NK-92 treated with Interleukin-12 subunit alpha and Interleukin-12 subunit beta, amount 100 ng/mL, for 24 hours (cell line): Measurements from ENCODE around the gene ATG13.

Source experiments
- DNase-seq: peaks from one replicate; lab custom pipeline; 2025; lab: John Stamatoyannopoulos, UW

ATG13 gene

GRCh38 chr11:46676436-46677158, 59.2 kb downstream of the ATG13 start:
- DNase-seq, result no peak

- DNase-seq, result no peak
Measured at GRCh38 chr11:46677169-46677568, 59.8 kb downstream of the ATG13 start.

- no peak for DNase-seq
Measured at GRCh38 chr11:46677991-46678740, 60.8 kb downstream of the ATG13 start.

GRCh38 chr11:46678741-46679130, 61.4 kb downstream of the ATG13 start:
- DNase-seq, result no peak

- no peak for DNase-seq
Measured at GRCh38 chr11:46679241-46680163, 62.1 kb downstream of the ATG13 start.

- DNase-seq, result no peak
Measured at GRCh38 chr11:46680164-46680760, 62.9 kb downstream of the ATG13 start.

GRCh38 chr11:46680815-46681214, 63.5 kb downstream of the ATG13 start:
- no peak for DNase-seq

- DNase-seq, result no peak
Measured at GRCh38 chr11:46681814-46682213, 64.5 kb downstream of the ATG13 start.

GRCh38 chr11:46682773-46683752, 65.7 kb downstream of the ATG13 start:
- no peak for DNase-seq

GRCh38 chr11:46684367-46684766, 67.0 kb downstream of the ATG13 start:
- DNase-seq, result no peak

- DNase-seq, result no peak
Measured at GRCh38 chr11:46686886-46687795, 69.8 kb downstream of the ATG13 start.

- DNase-seq, result no peak
Measured at GRCh38 chr11:46690702-46691101, 73.3 kb downstream of the ATG13 start.

GRCh38 chr11:46692450-46692849, 75.1 kb downstream of the ATG13 start:
- DNase-seq, result no peak

GRCh38 chr11:46693597-46694012, 76.3 kb downstream of the ATG13 start:
- no peak for DNase-seq

GRCh38 chr11:46694072-46694471, 76.7 kb downstream of the ATG13 start:
- no peak for DNase-seq

- no peak for DNase-seq
Measured at GRCh38 chr11:46694607-46695006, 77.3 kb downstream of the ATG13 start.

GRCh38 chr11:46695345-46696211, 78.2 kb downstream of the ATG13 start:
- DNase-seq, result no peak

- DNase-seq, result no peak
Measured at GRCh38 chr11:46696212-46696558, 78.8 kb downstream of the ATG13 start.

GRCh38 chr11:46697303-46697702, 80.0 kb downstream of the ATG13 start:
- DNase-seq, result no peak
